ENCODE results near the gene ZNF407.

ZNF407 gene

DNA sequence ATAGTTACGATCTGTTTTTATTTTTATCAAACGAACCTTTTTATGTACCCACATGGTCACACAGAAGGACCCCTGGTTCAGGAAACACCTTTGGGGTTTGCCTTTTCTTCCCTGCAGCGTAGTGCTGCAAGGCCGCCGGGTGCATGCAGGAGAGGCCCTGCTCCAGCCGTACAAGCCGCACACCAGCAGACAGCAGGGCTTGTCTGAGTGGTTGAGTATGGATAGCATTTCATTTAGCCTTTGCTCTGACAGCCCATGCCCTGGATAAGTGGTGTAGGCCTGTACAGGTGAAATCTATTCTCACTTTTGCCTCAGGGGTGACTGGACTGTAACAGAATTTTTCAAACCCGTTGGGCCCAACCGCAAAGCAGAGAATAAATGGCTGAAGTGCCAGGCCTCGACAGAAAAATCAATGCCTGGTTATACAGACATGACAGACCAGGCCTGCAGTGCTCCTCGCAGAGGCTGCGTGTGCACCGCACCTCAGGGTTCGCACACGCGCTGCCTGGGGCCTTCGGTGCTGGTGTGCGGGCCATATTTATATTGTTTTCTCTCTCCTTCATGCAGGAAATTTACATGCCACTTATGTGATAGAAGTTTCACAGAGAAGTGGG lies 279.1 kb downstream of the ZNF407 start:
- DNase-seq (ENCODE audit: low spot score), result no peak

DNA sequence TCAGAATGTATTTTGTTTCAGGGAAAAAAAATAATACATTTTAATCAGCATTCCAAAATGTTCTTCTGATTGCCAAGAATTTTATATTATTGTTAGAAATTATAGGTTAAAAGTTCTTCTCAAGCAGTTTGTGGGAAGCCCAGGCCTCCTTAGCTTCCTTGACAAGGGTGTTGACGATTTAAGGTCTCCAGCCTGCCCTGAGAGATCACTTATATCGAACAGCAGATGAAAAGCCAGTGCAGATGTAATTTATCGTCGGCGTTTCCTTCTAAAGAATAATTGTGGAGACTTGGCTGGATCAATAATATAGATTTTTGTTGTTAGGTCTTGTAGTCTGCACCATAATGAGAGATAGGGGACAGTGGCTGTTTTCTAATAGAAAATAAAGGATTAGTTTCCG lies 280.6 kb downstream of the ZNF407 start:
- DNase-seq (ENCODE audit: low spot score), result no peak

DNA sequence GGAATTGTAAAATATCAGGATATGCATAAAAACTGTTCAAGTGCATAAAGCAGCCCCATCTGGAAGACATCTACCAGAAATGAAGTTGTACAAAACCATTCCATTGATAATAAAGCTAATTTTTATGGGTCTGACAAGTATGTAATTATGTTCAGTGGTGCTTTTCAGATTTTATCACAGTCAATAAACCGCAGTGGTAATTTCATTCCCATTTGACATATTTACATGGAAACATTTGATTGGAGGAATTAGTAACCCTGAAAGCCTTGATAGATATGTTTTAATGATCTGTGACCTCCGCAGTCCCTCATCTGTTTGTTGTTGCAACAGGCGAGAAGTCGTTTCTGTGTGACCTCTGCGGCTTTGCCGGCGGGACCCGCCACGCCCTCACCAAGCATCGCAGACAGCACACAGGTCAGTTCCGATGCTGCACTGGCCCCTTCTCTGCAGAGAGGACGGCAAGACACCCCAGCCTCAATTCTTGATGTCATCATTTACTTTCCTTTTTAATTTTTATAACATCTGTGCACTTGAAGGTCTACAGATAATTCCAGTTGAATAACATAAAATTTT lies 283.1 kb downstream of the ZNF407 start:
- no peak for DNase-seq (ENCODE audit: low spot score)

DNA sequence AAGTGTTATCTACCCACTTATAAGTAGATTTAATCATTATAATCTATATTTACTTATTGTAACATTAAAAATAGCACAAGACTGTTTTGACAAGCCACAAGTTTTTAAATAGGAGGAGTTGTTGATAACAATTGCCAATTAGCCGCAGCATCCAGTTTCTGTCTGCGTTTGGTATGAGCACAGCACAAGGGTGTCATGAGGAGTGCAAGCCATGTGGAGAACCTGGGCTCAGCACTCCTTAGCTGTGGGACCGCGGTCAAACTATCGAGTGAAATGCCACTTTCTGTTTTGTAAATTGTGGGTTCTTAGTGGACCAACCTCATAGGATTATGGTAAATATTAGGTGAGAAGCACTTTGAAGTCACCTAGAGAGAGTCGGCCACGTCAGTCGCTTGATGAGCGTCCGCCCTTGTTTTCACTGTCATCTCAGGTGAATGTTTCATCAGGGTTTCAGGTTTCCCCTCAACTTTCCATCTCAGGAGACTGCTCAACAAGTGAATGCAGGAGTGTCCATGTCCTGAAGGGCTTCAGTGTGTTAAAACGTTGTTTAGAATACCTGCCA lies 294.5 kb downstream of the ZNF407 start:
- no peak for DNase-seq (ENCODE audit: low spot score)

DNA sequence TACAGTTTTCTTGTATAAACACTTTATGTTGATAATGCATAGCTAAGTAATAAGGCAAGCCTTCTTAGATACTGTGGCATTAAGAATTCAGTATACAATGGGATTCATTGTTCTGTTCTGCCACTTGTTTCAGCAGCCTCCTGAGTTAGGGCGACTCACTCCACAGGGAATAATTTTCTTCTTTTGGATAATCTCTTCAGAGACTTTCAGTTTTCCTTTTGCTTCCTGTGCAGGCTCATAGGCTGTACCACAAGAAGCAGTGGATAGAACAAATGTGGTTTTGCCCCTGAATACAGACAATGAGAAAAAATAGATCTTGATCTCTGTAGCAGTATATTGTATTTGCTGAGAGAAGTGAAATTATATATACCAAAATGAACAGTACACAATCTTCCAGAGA lies 298.0 kb downstream of the ZNF407 start:
- no peak for DNase-seq (ENCODE audit: low spot score)

DNA sequence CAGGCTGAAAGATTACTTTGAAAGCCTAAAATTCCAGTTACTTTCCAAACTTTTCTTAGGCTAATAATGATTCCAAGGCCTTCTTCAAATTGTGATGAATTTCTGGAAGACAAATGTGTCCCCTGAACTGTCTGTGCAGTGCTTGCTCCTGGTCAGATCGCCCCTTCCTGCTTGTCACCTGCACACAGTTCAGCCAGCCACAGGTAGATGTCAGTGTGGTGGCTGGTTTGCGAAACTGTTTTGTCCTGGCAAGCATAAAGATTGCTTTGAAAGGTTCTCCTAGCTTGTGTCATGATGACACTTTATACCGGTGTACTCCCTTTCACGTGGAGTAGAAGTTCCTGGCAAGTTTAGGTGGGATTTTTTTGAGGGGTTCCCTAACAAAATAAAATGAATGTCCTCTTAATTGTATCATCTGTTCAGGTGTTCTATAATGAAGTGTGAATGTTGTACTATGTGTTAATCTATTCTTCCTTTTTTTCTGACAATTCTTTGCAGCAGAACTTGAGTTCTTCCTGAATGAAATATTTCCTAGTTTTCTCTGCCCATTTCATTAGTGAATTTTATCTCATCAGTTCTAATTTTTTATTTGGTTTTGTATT lies 298.8 kb downstream of the ZNF407 start:
- DNase-seq (ENCODE audit: low spot score), result no peak

DNA sequence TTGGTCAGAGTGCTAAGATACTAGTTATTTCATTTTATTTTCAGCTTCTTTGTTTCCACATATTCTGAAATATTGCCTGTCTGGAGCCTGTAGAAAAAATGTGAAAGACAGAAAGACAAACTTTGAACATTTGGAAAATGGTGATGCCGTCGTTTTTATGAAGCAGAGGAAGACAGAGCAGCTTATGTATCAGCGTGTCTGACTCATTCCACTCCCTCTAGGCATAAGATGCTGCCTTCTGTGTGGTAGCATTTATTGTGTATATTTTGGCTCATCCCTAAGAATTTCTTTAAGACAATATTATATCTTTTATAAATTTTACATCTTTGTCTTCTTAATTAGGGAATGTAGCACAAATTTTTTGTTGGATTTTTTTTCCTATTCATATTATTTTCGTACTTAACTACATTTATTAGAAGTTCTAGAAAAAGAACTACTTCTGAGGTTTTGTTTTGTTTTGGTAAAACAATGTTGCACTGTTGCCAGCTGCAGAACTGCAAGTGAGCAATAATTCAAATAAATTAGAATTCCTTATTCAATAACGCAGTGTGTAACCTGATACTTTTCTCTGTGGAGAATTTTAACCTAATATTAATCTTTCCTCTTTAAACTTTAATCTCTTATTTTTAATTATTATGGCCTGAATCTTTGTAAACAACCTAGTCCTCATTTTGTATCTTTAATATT lies 300.4 kb downstream of the ZNF407 start:
- DNase-seq (ENCODE audit: low spot score), result no peak

DNA sequence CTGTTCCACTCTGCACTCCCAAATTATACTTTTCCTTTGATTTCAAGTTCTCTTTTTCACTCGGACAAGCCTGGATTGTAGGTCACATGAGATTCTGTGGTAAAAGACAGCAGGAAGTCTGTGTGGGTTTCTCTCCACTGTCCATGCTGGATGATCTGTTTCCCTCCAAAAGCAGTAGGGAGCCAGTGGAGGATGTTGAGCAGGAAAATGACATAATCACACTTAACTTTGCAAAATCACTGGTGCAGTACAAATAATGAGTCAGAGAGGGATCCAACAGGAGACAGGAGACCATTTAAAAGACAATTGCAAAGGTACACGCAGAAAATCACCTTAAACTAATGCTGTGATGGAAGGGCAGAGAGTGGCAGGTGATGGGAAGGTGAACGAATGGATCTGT lies 301.3 kb downstream of the ZNF407 start:
- no peak for DNase-seq (ENCODE audit: low spot score)

DNA sequence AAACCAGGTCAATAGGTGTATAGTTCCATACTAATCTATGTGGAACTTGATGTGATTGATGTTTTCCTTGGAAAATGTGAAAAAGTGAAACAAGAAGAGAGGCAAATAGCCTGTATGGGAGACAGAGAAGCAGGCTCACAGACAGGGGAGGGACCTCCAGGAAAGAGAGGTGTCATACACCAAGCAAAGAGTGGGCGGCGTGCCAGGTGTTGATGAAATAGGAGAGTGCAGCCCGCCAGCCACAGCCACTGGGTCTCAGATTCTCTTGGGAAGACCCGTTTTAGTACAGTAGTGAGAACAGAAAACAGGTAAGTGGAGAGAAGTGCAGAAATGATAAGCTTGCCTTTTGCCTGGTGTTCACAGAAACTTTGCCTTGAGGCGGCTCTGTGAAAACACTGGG lies 301.9 kb downstream of the ZNF407 start:
- peak; percentile 6 for DNase-seq (ENCODE audit: low spot score)

DNA sequence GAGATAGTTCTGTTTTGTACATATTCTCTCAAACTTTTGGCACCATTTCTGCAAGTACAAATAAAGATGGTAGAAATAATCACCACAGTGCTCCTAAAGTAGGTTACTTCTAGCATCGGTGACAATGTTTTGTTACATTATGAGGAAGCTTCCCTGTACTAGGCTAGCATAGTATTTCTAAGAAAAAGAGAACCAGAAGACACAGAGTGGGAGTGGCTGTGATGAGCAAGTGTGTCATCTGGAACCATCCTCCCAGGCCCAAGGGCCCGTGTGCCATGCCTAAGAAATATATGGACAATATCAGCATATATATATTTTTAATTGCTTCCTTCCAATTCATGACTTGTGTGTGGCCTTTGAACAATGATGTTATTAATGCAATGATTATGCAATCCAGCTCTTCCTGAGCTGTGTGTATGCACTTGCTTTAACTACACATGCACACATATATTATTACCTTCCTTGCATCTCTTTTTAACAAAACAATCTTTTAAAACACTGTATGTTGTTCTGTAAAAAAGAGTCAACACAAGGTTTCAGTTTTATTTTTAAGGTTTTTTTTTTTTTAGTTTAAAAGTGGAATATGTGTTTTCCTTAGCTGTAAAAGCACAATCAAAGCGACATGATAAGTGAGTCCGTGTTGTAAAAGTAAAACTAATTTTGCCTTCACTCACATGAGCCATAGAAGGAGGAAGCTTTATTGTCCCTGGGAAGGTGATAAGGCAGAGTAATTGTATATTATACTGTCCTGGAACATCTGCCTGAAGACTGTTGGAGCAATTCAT lies 303.9 kb downstream of the ZNF407 start:
- DNase-seq (ENCODE audit: low spot score), result no peak

DNA sequence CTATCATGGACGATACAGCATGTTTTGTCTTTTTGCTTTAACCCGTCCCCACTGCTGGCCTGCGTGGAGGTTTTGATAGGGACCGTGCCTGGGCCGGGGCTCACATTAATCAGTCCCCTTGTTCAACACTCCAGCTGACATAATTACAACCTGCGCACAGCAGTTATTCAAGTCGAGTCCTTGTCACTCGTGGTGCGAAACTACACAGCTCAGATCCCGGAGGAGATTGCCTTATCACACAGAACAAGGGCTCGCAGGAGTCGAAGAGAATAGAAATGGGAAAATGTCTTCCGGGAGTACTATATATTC lies 304.4 kb downstream of the ZNF407 start:
- DNase-seq (ENCODE audit: low spot score), result no peak

DNA sequence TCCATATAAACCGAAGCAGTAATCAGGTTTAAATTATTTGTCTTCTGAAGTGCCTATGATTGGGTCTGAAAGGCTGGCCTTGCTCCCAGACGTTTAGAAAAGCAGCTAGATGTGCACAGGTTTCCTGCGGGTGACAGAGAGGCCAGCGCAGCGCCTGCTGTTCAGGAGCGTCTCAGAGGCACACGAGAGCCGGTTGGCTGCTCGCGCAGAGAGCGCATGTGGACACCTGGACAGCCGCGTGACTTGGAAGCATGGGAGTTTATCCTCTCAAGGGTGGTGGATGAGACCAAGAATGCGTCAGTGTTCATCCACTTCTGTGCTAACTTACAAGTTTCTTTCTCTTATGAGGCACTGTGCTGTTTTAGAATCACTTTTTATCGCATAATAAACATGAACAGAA lies 307.6 kb downstream of the ZNF407 start:
- DNase-seq (ENCODE audit: low spot score), result no peak

DNA sequence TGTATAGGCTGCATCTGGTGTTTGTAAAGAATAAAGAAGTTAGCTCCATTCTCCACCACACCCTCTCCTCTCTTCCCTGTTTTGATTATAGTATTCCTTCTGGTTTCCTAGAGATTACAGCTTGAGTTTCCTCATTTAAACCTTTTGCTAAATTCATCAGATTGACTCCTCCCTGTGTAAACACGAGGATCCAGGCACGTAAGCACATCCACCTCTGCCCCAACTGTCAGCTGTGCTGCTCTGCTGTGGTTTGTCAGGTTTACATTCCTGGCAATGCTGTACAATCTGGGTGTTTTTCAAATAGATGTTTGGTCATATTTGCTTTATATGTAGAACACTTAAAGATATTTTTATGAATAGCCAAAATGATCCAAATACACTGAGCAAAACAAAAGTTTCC lies 308.5 kb downstream of the ZNF407 start:
- no peak for DNase-seq (ENCODE audit: low spot score)

DNA sequence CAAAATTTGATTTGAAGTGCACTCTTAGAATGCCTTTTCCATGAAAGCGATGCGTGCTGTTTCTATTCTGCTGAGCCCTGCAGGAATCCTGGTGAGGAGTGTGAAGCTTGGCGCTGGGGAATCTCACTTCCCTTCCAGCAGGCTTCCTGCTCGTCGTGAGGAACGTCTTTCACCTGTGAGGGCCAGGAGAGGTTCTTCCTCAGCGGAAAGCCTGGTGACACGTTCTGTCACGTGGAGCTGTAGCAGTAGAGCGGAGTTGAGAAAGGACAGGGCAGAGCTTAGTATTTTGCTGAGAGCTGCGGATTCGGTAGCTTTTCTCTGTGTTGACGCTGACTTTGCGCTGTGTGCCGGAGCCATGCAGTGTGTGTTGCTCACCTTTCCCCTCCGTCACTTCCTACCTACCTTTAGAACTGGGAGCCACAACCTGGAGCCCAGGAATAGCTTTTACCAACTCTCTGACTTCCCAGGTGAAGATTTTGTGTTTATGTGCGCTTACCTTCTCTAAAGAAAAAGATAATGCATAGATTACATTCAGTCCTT lies 316.5 kb downstream of the ZNF407 start:
- DNase-seq (ENCODE audit: low spot score), result no peak

DNA sequence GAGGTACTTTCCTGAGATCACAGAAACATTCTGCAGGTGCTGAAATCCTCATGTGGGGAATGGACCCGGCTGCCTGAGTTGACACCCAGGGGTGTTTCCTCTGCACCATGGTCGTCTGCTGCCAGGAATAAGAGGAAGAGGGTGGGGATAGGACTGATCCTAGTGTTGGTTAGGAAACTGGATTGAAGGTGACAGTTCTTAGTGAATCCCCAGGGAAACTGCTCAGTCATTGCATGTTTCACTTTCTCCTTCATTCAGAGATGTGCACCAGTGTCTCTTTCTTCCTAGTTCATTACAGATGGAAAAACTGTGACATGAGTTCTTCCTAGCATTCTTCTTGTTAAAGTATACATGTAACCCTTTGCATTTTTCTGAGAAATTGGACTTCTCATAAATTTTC lies 317.0 kb downstream of the ZNF407 start:
- no peak for DNase-seq (ENCODE audit: low spot score)

DNA sequence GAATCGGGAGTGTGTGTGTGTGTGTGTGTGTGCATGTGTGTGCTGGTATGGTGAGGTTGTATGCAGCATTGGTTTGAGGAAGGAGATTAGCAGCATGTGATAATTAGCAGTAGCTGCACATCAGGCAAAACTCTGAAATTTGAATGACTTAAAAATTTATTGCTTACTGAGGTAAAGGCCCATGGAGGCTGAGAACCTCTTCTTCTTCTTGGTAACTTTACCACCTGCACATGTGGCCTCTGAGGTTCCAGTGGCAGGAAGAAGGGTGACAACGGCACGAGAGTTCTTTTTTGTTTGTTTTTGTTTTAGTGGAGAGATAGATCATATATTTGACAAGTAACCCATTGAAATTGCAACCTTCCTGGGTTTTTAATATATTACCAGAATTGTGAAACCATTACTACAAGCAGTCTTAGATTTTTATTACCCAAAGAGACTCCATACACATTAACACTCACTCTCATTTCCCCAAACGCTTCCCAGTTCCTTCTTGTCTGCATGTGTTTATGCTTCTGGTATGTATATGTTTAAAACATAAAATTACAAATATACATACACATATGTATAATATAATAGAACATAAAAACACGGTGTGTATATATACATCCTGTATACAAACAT lies 319.2 kb downstream of the ZNF407 start:
- DNase-seq (ENCODE audit: low spot score), result no peak

DNA sequence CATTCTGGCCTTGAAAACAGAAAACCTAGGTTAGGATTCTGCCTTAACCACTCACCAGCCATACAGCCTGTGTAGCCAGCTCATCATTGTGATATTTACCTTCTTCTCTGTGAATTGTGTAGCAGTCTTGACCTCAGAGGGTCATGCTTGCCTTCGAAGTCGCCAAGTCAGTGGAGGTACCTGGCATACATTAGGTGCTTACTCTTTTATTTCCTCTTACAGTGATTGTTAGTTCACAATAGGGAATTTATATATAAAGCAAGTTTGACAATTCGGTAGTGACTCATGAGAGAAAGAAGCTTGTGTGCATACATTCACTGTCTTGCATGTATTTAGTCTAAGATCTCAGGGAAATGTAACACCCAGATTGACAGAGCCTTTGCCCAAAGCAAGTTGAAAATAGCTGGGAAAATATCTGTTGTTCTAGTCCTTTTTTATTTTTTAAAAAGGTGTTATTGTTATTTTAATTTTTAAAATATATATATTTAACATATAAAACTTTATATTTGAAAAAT lies 320.7 kb downstream of the ZNF407 start:
- DNase-seq (ENCODE audit: low spot score), result no peak

DNA sequence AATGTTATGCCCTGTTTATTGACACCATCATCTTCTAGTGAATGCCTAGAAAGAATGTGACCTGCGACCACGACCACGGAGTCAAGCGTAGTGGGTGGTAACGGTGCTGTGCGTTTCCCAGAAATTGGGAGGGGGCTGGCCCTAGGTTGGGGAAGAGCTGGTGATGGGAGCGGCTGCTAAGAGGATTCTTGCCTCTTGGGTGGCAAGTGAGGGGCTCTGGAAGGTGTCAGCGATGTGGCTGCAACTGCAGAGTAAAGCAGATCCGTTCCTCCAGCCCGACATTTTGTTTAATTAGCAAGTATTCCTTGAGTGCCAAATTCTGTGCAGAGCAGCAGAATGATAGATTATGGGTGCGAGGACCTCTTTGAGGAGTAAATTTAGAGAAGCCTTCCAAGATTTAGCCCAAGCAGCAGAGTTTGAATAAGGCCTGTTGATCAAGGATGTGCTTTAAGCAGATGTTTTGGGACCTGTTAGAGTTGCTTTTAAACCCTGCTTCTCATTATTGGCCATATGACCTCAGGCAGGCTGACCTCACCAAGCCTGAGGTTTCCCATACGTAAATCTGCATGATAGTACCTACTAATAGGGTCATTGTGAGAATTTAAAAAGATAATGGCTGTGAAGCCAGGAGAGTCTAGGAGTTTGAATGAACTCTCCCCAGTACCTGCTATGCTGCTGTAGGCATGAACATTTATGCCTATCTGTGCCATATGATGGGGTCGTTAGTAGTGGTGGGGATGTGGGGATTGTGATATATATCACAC lies 323.6 kb downstream of the ZNF407 start:
- DNase-seq (ENCODE audit: low spot score), result no peak

DNA sequence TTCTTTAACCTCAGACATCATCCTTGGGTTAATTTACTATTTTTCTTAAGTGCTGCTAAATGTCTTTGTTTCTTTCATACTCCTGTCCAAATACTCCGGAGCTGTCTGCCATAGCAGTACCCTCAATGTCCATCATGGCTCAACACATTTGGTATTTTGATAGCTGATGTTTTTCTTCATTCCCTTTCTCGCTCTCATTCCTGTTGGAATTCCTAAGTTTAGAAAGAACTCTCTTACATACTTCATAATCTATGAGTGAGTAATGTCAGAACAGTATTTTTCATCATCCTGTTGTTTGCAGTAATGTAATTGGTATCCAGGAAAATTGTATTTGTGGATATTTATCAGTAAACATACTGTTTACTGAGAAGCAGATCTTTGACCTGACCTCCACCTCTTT lies 328.4 kb downstream of the ZNF407 start:
- DNase-seq (ENCODE audit: low spot score), result no peak

DNA sequence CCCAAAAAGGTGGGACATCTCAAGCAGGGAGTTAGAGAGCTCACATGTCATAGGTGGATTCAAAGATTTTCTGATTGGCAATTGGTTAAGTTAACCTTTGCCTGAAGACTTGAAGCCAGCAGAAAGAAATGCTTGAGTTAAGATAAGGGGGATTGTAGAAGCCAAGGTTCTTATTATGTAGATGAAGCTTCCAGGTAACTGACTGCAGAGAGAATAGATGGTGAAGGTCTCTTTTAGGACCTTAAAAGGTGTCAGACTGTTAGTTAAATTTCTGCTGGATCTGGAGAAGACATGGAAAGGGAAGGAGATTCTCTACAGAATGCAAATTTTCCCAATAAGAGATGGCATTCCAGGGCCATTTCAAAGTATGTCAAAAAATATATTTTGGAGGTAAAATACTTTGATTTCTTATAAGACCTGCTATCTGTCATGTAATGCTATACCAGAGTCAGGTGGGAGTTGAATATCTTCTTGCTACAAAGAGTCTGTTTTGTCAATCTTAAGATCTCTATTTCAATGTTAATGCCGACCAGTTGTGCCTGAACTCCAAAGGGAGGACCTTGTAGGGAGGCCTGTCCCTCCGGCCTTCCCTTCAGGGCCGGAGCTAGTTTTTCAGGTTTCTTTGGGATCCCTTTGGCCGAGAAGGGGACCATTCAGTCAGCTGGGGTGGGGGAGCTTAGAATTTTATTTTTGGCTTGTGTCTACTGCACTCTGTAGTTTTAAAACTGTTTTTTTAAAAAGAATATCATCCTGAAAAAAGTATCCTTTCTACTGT lies 330.7 kb downstream of the ZNF407 start:
- DNase-seq (ENCODE audit: low spot score), result no peak
